Measurements from ENCODE around the gene UGT1A6.

Gene UGT1A6

DNA sequence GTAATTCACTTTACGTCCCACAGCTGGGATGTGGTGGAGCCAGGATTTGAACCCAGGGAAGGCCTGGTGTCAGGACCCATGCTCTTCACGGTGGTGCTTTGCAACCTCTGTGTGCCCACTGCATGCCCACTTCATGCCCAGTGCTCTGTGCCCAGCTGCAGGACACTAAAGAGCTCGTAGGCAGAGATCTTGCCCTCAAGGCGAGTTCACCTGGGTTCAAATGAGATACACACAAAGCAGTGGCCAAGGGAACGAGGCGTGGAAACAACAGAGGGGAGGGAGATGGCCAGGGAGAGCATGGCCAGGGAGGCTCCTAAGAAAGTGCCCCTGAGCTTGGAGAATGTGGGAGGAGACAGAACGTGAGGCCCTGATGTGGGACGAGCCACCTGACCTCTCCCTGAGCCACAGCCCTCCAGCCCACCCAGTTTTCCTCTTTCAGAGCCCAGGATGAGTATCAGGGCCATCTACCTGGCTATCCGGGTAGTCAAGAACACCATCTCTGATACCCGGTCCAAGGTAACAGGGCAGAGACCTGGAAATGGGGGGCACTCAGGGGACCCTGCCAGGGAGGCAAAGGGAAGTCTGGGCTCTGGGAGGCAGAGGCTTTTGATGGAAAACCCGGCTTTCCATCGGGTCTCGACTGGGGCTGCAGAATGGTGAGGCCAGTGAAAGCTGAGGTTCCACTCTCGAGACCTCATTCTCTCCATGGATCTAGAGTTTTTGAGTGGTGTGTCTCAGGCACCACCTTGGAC, 105.8 kb downstream of the UGT1A6 start:
- TF ChIP-seq, protein P1, sequence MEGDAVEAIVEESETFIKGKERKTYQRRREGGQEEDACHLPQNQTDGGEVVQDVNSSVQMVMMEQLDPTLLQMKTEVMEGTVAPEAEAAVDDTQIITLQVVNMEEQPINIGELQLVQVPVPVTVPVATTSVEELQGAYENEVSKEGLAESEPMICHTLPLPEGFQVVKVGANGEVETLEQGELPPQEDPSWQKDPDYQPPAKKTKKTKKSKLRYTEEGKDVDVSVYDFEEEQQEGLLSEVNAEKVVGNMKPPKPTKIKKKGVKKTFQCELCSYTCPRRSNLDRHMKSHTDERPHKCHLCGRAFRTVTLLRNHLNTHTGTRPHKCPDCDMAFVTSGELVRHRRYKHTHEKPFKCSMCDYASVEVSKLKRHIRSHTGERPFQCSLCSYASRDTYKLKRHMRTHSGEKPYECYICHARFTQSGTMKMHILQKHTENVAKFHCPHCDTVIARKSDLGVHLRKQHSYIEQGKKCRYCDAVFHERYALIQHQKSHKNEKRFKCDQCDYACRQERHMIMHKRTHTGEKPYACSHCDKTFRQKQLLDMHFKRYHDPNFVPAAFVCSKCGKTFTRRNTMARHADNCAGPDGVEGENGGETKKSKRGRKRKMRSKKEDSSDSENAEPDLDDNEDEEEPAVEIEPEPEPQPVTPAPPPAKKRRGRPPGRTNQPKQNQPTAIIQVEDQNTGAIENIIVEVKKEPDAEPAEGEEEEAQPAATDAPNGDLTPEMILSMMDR (IDR thresholded peaks at IDR 0.05; ENCODE audit: low read depth, low read length): no peak
- no peak for DNase-seq (ENCODE audit: low read depth in 2 of 2)
- no peak overlapping the region for H3K4me3 ChIP-seq (replicated peaks in 1 of 2; ENCODE audit: low read depth in 2 of 2, low read length in 2 of 2)

DNA sequence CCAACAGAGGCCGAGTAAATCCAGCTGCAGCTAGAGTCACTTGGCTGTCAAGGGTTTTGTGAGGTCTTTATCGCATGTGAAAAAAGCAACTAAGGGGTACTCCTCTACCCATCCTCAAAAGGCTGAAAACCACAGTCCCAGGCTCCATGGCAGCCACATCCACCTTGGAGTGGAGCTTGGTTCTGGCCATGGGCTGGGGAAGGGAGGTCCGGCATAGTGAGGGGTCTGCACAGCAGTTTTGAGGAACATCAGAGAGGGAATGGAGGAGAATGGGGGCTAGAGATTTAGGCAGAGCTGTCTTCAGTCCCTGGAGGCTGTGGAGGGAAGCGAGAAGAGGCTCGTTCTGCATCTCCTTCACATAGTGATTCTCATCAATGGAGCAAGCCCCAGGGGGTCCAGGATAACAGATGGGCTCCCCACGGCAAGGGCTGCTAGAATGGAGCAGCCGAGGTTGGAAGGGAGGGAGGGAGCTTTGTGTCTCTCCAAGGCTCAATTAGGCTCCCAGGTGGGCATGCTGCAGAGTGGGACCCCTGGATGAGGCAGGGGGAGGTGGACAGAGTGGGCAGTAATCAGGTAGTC, 106.5 kb downstream of the UGT1A6 start:
- TF ChIP-seq, protein P1 (IDR thresholded peaks at IDR 0.05; ENCODE audit: low read depth, low read length): no peak
- H3K4me3 ChIP-seq (replicated peaks in 1 of 2; ENCODE audit: low read depth in 2 of 2, low read length in 2 of 2): no peak overlapping the region

DNA sequence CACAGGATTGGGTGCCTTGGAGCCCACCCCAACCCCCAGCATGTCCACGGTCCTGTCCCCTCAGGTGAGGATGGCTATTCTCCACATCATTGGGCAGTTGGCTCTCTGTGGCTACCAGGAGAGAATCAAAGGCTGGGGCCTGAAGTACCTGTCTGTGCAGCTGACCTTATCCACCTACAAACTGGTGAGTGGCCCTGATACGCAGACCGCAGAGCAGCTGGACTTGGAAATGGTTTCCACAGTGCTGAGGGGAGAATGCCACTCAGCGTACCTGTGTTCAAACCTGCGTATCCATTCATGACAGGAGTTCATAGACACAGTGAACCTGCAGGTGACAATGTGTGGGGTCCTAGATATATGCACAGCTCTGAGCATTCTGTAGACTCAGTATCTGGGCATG, 107.0 kb downstream of the UGT1A6 start:
- TF ChIP-seq, protein P1 (IDR thresholded peaks at IDR 0.05; ENCODE audit: low read depth, low read length): no peak
- no peak overlapping the region for H3K4me3 ChIP-seq (replicated peaks in 1 of 2; ENCODE audit: low read depth in 2 of 2, low read length in 2 of 2)
- no peak for DNase-seq (ENCODE audit: low read depth in 2 of 2)

More for the DNA sequence above, 106.5 kb downstream of the UGT1A6 start:
- DNase-seq (ENCODE audit: low read depth in 2 of 2): no peak

DNA sequence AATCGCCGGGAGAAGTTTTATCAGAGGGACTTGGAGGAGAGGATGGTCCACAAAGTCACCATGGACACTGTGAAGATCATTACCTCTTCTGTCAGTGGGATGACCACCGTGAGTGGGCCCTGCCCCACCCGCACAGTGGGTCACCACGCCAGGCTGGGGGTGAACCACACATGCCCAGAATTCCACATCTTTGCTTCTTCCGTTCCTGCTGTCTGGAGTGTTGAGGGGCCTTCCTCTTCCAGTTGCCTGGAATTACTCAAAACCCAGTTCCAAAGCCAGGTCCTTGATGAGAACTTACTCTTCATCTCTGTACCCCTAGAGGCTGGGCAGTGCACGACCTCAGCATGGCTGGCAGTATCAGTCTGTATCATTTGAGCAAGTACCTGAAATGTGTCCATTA, 107.5 kb downstream of the UGT1A6 start:
- no peak overlapping the region for H3K4me3 ChIP-seq (replicated peaks in 1 of 2; ENCODE audit: low read depth in 2 of 2, low read length in 2 of 2)
- TF ChIP-seq, protein P1 (IDR thresholded peaks at IDR 0.05; ENCODE audit: low read depth, low read length): no peak
- DNase-seq (ENCODE audit: low read depth in 2 of 2): no peak

DNA sequence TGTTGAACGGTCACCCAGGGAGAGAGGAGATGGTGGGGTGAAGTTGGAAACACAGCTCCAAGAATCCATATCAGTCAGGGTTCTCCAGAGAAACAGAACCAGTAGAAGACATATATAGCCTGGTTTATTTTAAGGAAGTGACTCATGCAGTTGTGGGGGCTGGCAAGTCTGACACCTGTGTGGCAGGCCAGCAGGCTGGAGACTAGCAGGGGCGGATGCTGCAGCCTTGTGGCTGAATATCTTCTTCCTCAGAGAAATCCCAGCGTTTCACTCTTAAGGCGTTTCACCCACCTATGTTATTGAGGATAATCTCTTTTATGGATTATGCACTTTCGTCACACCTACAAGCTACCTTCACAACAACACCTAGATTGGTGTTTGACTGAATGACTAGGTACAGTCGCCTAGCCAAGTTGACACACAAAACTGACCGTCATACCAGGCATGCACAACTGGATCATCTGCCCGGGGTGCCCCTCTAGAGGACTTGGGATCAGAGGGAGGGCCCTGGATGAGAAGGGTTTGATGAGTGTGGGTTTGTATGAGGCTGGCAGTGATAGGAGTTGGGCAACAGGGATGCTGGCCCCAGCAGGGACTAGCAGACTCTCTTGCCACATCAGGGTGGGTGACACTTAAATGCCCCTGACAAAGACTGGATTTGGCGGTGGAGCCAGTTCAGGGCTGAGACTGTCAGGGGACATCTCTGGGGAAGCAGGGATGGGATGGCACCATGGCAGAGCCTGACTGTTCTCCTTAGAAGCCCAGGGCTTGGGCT, 108.9 kb downstream of the UGT1A6 start:
- peak; percentile 10 to 14 for DNase-seq (ENCODE audit: low read depth in 2 of 2)
- TF ChIP-seq, protein P1 (IDR thresholded peaks at IDR 0.05; ENCODE audit: low read depth, low read length): no peak

DNA sequence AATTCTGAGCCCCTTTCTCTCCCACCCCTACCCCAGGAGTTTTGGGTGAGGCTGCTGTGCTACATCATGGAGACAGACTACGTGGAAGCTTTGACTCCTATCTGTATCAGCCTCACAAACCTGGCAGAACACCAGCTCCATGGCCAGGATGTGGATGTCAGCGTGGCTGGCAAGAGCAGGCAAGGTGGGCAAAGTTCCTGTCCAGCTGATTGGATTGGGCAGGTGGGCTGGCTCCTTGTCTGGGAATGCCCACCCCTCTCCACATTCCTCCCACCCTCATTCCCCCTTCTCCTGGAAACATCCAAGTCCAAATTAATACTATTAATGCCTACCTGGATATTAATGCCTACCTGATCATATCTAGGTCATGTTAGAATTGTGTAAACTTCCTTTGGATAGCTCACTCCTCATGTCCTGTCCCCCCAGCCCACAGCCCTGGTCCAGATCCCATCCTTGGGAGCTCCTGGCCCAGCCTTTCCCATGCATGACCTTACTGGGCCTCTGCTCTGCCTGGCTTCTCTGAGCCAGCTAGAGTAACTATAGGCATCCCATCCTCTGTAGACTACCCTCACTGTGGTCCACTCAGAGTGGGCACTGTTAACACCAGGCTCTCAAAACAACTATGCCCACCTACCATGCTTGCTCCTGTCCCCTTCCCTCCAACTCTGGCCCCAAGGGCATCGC, 109.6 kb downstream of the UGT1A6 start:
- no peak for DNase-seq (ENCODE audit: low read depth in 2 of 2)
- no peak overlapping the region for H3K4me3 ChIP-seq (replicated peaks in 1 of 2; ENCODE audit: low read depth in 2 of 2, low read length in 2 of 2)
- TF ChIP-seq, protein P1 (IDR thresholded peaks at IDR 0.05; ENCODE audit: low read depth, low read length): no peak

More for the DNA sequence above, 108.9 kb downstream of the UGT1A6 start:
- H3K4me3 ChIP-seq (replicated peaks in 1 of 2; ENCODE audit: low read depth in 2 of 2, low read length in 2 of 2): no peak overlapping the region

Data from cardiac fibroblast (primary cell).